Activated T-helper 1 cell treated with anti-CD3 and anti-CD28 coated beads, Interleukin-2, amount 50 U/mL, for 16 hours (primary cell): Measurements from ENCODE around the gene SCN8A.

ENCODE experiments used
- DNase-seq, 2 donors: peaks; one replicate each; pipeline ENCODE4 v3.0.0-alpha.2; 2020; ENCODE audit warnings: low read depth in 1 of 2, low spot score in 1 of 2

Gene SCN8A

GRCh38 chr12:51812871-51813270 is 221.8 kb downstream of the SCN8A start:
- no peak for DNase-seq

- no peak for DNase-seq
Measured at GRCh38 chr12:51813931-51814310, 222.9 kb downstream of the SCN8A start.

DNA sequence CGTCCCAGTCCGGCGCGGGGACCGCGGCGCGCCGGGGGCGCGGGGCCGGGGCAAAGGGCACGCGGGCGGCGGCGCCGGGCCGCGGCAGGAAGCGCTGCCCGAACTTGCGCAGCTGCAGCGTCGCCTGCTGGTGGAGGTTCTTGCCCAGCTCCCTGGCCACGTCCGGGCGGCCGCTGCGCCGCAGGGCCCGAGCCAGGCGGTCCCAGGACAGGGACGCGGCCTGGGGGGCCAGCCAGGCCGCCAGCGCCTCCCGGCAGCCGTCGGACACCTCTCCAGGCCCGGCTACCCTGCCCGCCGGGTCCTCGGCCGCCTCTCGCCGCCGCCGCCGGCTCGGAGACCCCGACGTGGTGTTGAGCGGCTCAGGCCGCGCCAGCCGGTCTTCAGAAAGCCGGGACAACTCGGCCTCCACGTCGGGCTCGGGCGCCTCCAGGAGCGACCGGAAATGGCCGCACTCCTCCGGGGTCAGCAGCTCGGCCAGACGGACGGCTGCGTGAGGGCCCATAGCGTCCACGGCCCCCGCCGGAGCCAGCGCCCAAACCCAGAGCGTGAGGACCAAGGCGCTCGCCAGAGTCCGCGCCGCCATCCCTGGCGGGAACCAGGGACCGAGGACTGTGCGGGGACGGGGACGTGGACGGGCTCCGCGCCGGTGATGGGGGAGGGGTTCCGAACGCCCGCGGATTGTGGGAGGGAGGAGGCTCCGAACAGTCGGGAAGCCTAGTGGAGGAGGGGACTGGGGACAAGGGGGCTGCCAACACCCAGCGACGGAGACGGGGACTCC is 223.5 kb downstream of the SCN8A start:
- peak; percentile 35 to 51 for DNase-seq

GRCh38 chr12:51815571-51815970 is 224.5 kb downstream of the SCN8A start:
- no peak for DNase-seq

DNA sequence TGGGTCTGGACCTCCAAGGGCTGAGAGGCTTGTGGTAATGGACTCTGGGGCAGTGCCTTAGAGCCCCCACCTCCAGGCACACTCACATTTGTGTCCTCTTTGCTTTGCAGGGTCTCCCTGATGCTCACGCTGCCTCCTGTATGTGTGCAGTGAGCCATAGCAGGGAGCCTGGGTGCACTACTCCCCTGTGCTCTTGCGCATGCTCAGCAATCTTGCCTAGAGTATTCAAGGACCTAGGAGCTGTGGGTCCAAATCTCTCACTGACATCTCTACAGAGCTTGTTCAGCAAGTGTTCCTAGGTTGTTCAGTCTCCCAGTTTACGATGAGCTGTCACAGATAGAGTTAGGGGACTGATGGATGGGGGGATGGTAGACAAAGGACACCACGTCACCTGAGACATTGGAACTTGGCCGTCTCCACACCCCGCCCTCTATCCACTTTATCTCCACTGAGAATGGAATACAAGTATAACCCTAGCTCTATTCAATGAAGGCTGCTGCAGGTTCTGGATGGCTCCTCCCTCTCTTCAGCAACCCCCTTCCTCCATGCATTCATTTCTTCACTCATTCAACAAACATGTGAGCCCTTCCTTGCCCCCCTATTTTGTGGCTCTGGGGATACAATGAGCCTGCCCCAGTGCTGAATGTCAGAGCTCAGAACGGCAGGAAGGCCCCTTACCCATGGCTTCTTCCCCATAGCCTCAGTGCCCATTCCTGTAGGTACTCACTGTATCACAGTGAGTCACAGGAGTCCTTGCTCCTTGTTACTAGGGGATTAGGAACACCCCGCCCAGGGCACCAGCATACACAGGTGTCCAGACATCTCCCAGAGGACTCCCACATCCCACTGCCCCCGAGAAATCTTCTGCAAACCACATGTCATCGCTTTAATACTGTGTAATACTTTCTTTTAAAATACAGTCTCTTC is 226.3 kb downstream of the SCN8A start:
- DNase-seq, result no peak

DNA sequence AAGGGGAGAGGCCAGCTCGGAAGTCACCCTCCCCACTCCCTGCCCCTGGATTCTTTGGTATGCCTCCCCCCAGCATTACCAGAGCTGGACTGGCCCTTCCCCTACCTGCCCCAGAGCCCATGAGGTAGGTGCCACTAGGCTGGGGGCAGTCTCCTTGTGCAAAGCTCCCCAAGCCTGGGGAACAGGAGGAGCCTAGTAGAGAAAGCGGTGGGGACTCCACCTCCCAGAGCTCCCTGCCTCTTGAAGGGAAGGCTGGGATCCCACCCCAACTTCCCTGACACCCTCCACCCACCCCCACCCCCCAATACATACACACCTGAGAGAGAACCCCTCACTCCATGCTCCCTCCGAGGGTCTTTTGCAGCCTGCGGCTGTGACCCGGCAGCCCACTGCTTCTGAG is 227.1 kb downstream of the SCN8A start:
- no peak for DNase-seq

DNA sequence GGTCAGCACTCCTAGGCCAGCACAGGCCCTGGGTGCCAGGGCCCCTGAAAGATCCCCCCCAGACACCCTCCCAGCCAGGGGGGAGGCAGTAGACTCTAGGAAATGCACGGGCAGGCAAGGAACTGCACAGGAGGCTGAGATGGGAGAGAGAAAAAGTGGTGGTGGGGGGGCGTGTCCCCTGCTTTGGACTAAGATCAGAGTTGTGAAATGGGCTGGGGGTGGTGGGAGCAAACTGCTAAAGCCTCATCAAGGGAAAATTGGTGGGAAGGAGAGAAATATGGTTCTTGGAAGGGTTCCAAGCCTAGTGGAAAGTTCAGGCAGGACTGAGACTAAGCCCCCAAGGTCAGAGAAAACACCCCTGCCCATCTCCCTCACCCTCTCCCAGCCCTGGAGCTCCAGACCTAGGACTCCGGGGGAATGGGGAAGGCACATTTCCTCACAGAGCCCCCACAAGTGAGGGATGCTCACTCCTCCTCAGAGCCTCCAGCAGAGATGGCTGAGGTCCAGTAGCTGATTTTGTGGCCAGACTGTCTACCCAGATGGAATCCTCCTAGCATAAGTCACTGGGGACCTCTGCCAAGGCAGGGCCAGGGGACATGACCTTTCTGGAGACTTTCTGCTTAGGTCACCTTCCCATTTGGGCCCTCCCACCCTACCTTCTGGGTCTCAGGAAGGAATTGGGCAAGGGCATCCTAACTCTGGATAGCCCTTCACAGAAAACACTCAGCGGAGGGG is 227.7 kb downstream of the SCN8A start:
- no peak for DNase-seq

DNA sequence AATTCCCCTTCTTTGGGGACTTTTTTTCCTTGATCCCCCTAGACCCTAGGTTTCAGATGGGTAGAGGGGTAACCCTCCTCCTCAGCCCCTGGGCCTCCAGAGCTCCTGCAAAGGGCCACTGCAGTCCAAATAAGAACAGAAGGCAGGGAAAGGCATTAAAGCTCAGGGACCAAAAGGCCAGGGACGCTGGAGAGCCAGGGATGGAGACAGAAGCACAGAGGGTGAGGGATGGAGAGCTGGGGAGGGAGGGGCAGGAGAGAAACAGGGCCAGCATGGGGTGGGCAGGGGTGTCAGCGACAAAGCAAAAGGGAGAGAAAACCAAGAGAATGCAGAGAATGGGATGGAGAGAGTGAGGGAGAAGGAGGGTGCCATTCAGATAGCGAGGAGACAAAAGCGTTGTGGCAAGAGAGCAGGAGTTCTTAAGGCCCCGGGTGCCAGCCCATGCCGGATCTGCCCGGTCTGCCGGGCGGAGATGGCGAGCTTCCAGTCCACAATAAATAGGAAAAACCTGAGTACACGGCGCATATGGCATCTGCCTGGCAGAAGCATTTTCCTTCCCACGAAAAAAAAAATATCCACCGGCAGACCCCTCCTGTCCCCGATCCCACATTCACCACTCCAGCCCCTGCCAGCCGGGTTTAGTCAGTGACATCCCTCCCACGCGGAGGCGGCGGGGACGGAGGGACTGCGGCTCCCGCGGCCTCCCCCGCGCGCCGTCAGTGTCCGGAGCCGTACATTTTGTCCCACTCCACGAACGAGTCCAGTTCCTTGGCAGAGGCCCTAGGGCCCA is 228.9 kb downstream of the SCN8A start:
- DNase-seq, result no peak

DNA sequence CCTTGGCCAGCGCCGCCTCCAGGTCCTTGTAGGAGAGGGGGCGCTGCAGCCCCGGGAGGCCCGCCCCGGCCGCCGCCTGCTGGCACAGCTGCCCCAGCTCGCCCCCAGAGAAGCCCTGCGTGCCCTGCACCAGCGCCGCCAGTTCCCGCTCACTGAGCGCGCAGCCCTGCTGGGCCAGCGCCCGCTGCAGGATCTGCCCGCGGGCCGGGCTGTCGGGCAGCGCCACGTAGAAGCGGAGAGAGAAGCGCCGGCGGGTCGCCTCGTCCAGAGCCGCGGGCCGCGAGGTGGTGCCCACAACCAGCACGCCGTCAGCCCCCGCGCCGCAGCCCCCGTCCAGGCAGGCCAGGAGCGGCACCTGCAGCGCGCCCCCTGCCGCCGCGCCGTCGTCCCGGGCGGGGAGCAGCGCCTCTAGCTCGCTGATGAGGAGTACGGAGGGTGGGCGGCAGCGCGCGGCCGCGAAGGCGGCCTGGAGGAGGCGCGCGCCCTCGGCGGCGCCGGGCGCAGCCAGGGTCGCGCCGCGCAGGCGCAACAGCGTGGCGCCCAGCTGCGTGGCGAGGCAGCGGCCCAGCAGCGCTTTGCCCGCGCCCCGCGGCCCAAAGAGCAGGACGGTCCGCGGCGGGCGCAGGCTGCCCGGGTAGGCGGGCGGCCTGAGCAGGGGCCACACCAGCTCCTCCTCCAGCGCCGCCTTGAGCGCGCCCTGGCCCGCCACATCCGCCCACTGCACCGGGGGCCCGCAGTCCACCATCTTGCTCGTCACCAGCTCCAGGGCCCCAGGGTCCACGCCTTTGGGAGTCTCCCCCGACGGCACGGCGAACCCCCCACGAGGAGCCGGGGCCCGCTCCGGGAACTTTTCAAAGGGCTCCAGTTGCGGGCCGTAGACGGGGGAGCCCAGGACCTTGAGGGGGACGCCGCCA is 229.8 kb downstream of the SCN8A start:
- DNase-seq, result peak; percentile 55 to 72

DNA sequence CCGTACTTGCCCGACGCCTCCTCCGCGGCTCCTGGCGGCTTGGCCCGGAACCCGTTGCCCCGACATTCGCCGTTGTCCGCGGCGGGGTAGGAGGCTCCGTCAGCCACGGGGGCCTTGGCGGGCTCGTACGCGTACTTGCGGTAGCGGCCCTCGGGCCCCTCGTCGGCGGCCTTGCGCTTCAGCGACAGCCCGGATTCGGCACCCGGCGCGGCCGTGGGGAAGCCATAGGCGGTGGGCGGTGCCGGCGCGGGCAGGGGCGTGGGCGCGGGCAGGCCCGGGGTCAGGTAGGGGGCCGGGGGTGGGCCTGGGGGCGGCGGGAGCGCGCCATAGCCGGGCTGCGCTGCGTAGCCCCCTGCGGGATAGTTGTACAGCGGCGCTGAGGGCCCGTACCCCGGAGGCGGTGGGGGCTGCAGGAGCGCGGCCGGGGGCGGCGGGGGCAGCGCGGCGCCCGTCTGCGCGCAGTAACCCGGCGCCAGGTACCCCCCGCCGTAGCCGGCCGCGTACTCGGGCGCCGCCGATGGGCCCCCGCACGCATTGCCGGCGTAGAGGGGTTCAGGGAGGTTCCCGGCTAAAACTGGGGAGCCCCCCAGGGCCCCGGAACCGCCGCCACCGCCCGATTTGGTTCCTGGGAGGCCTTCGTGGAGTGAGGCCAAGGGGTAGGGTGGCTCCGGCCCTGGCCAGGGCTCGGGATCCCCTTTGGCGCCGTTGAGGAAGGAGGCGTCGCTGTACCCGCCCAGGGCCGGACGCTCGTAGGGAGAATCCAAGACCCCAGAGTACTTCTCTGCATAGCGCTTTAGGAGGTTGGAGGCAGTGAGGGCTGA is 230.6 kb downstream of the SCN8A start:
- no peak for DNase-seq

DNA sequence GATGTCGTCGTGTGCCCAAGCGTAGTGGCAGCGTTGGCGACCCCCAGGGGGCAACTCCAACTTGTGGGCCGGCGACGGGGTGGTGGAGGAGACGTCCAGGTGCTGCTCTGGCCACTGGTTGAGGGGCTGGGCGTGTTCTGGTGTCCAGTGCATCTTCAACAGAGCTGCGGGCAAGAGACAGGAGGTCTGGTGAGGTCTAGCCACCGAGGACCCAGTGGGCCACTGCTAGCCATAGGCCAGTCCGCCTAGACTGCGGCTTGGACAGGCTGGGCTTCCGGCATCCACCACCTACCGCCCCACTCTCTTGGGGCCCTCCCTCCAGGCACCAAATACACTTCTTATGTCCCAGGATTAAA is 231.2 kb downstream of the SCN8A start:
- no peak for DNase-seq

GRCh38 chr12:51822956-51823355 is 231.9 kb downstream of the SCN8A start:
- DNase-seq, result no peak

GRCh38 chr12:51823875-51824565 is 233.0 kb downstream of the SCN8A start:
- DNase-seq, result no peak

DNA sequence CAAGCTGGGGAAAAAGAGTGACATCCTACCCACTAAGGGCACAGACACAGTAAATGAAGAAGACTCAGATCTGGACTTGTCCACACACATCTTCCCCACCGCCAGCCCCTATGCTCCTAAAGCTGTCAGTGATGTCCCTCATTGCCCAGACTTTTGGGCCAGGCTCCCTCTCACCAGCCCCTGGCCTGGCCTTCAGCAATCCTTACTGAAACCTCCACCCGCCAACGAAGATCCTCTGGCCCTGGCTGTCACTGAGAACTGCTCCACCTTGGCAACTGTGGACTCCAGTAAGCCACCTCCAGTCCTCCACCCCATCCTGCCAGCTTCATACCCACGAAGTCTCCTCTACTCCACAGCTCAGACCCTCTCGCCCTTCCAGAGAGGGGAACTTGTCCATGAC is 234.2 kb downstream of the SCN8A start:
- DNase-seq, result no peak

DNA sequence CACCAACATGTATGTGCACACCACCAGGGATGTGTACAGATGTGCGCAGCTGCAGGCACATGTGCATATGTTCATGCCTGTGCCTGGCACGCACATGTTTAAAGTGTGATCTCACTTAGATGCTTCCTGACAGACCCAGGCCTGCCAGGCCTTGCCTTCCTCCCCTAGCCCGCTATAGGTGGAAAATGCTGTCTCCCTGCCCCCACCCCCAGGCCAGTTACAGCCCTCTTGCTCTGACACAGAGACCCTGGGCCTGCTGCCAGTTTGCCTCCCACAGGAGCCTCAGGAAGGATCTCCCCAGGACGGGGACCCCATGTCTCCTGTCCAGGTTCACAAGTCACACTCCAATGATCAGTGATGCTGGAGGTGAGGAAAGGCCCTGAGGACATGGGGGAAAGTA is 235.8 kb downstream of the SCN8A start:
- no peak for DNase-seq

- DNase-seq, result peak in 1 of 2 donors; percentile 31
Measured at GRCh38 chr12:51827925-51828818, 237.1 kb downstream of the SCN8A start.

- no peak for DNase-seq
Measured at GRCh38 chr12:51829011-51829481, 238.0 kb downstream of the SCN8A start.
